PC-9 (cell line): ENCODE data around the gene ARHGAP26.

Source experiments
- CTCF ChIP-seq: fragments of 200-600 bp; sonication (generic); conservative IDR thresholded peaks from 2 replicates; pipeline ENCODE4 v1.6.1; 2017; ENCODE audit warnings: mixed run types, antibody characterized with exemption, mild to moderate bottlenecking, moderate library complexity
- EZH2 ChIP-seq: fragments of 200-600 bp; sonication (generic); IDR thresholded peaks from 2 replicates; pipeline ENCODE4 v1.8.0; 2017; ENCODE audit warnings: antibody characterized with exemption, low read depth

DNA sequence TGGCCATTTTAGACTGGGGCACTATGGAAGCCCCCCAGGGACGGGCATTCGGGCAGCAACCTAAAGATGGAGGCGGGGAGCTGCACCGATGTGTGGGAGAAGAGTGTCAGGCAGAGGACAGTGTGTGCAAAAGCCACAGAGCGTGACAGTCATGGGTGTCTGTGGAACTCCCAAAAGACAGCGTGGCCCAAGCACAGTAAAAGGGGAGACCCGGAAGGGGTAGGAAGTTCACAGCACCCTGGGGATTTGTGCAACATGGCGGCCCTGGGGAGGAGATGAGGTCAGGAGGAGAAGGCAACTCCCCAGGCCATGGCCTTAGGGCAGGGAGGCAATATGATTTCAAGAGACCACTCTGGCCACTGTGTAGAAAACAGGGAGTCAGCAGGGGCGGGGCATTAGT, 45.4 kb upstream of the ARHGAP26 start:
- TF ChIP-seq CTCF (no peak), EZH2 (no peak)
